ENCODE results near the gene CSTF1.

CSTF1 gene

GRCh38 chr20:56438284-56438683 lies 45.8 kb downstream of the CSTF1 start:
- H3K27me3 Mint-ChIP-seq (ENCODE audit: low read depth, poor library complexity): peaks cover 10% of the 10 kb centered on the region
- H3K27ac Mint-ChIP-seq: no peak overlapping the region
- TF ChIP-seq CTCF (IDR thresholded peaks at IDR 0.05): no peak
- no peaks in the 10 kb centered on the region for H3K36me3 Mint-ChIP-seq (ENCODE audit: low read depth)
- H3K4me3 Mint-ChIP-seq: no peak overlapping the region
- no peak for DNase-seq
- no peaks in the 10 kb centered on the region for H3K9me3 Mint-ChIP-seq
- H3K4me1 Mint-ChIP-seq: no peaks in the 10 kb centered on the region

GRCh38 chr20:56439771-56440291 lies 47.4 kb downstream of the CSTF1 start:
- no peak overlapping the region for H3K27ac Mint-ChIP-seq
- no peak for TF ChIP-seq CTCF (IDR thresholded peaks at IDR 0.05)
- H3K4me1 Mint-ChIP-seq: no peaks in the 10 kb centered on the region
- no peak for DNase-seq
- no peaks in the 10 kb centered on the region for H3K9me3 Mint-ChIP-seq
- no peak overlapping the region for H3K4me3 Mint-ChIP-seq
- peaks cover 11% of the 10 kb centered on the region for H3K27me3 Mint-ChIP-seq (ENCODE audit: low read depth, poor library complexity)
- no peaks in the 10 kb centered on the region for H3K36me3 Mint-ChIP-seq (ENCODE audit: low read depth)

GRCh38 chr20:56440346-56441007 lies 48.0 kb downstream of the CSTF1 start:
- no peak for DNase-seq
- no peak overlapping the region for H3K27ac Mint-ChIP-seq

GRCh38 chr20:56442389-56443365 lies 50.2 kb downstream of the CSTF1 start:
- H3K9me3 Mint-ChIP-seq: no peaks in the 10 kb centered on the region
- no peak for DNase-seq
- no peaks in the 10 kb centered on the region for H3K36me3 Mint-ChIP-seq (ENCODE audit: low read depth)
- no peak overlapping the region for H3K27ac Mint-ChIP-seq
- H3K4me1 Mint-ChIP-seq: peaks cover 4% of the 10 kb centered on the region
- no peak for TF ChIP-seq CTCF (IDR thresholded peaks at IDR 0.05)
- peaks cover 22% of the 10 kb centered on the region for H3K27me3 Mint-ChIP-seq (ENCODE audit: low read depth, poor library complexity)
- no peak overlapping the region for H3K4me3 Mint-ChIP-seq

More at GRCh38 chr20:56440346-56441007, 48.0 kb downstream of the CSTF1 start:
- H3K4me3 Mint-ChIP-seq: no peak overlapping the region
- peaks cover 18% of the 10 kb centered on the region for H3K27me3 Mint-ChIP-seq (ENCODE audit: low read depth, poor library complexity)
- H3K9me3 Mint-ChIP-seq: no peaks in the 10 kb centered on the region
- no peak for TF ChIP-seq CTCF (IDR thresholded peaks at IDR 0.05)
- no peaks in the 10 kb centered on the region for H3K4me1 Mint-ChIP-seq
- H3K36me3 Mint-ChIP-seq (ENCODE audit: low read depth): no peaks in the 10 kb centered on the region

GRCh38 chr20:56443654-56444540 lies 51.5 kb downstream of the CSTF1 start:
- H3K4me1 Mint-ChIP-seq: peaks cover 4% of the 10 kb centered on the region
- DNase-seq: no peak
- H3K9me3 Mint-ChIP-seq: no peaks in the 10 kb centered on the region
- no peaks in the 10 kb centered on the region for H3K36me3 Mint-ChIP-seq (ENCODE audit: low read depth)
- TF ChIP-seq CTCF (IDR thresholded peaks at IDR 0.05): no peak
- H3K27ac Mint-ChIP-seq: no peak overlapping the region
- no peak overlapping the region for H3K4me3 Mint-ChIP-seq
- H3K27me3 Mint-ChIP-seq (ENCODE audit: low read depth, poor library complexity): peaks cover 26% of the 10 kb centered on the region
